GM18517 (cell line): Measurements from ENCODE around the gene KAZN.

Source experiments
- ATAC-seq: cut with Tn5 transposase; IDR thresholded peaks from one replicate; pipeline ENCODE4 v1.9.1; 2021; ENCODE audit warnings: mild to moderate bottlenecking, moderate library complexity; ENCODE audit not compliant: unreplicated experiment

KAZN gene

DNA sequence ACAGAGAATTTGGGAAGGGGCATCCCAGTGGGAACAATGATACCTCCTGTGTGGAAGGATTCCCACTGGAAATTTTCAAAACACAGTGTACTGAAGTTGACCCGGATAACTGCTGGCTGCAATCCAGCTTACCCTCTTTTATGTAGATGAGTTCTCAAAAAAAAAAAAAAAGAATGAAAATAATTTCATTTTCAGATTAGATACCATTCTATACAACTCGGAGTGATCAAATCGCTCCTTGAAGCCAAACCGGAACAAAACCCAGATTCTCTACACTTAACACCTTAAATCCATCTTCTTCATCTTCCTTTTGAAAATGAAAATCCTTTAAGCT lies 69.1 kb downstream of the KAZN start:
- ATAC-seq, result no peak

- no peak for ATAC-seq
Measured at GRCh38 chr1:14668538-14668937, 70.1 kb downstream of the KAZN start.

- no peak for ATAC-seq
Measured at GRCh38 chr1:14672005-14672404, 73.5 kb downstream of the KAZN start.

GRCh38 chr1:14674030-14674429 lies 75.5 kb downstream of the KAZN start:
- no peak for ATAC-seq

DNA sequence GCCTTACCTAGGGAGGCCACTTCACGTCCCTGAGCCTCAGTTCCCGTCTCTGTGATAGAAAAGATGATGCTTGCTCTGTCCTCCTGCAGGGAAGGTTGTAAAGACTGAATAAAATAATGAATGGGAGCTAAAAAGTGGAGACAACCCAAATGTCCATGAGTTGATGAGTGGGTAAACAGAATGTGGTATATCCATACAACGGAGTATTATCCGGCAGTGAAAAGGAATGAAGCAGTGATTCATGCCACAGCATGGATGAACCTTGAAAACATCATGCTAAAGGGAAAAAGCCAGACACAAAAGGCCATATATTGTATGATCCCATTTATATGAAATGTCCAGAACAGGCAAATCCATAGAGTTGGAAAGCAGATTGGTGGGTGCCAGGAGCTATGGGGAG lies 77.9 kb downstream of the KAZN start:
- no peak for ATAC-seq

DNA sequence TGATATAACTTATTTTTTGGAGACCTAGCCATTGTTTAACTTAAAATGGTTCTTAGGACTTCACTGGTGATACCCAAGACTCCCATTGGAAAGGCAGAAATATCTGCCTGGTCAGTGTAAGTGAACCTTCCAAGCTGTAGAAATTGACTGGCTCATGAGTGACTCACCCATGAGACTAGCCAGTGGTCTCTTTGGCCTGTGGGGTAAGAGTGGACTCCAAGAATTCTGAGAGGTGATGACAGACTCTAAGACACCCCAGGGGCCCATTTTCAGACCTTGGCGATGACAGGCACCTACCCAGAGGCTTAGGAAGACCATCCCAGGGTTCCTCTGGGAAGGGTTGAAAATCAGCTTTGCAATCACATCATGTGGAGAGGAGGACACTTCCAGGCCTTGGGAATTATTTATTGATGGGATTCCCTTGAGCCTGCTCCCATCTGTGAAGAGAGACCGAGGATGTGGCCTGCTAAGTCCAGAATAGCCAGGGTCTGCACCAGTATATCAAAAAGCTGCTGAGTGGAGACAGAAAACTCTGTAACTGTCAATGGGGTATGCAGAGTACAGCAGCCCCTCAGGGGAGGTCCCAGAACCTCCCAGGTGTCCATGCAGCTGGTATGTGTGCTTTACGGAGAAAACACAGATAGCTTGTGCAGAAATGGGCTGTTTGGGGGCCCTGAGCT lies 78.9 kb downstream of the KAZN start:
- ATAC-seq, result no peak

DNA sequence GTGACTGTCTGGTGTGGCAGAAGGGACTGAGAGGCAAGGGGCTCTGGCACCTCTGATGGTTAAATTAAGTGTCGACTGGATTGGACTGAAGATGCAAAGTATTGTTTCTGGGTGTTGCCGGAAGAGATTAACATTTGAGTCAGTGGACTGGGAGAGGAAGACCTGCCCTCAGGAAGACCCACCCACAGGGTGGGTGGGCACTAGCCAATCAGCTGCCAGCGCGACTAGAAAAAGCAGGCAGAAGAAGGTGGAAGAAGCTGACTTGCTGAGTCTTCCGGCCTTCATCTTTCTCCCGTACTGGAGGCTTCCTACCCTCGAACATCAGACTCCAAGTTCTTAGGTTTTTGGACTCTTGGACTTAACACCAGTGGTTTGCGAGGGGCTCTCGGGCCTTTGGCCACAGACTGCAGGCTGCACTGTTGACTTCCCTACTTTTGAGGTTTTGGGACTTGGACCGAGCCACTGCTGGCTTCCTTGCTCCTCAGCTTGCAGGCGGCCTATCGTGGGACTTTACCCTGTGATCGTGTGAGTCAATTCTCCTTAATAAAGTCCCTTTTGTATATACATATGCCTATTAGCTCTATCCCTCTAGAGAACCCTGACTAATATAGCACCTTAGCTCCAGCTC lies 79.6 kb downstream of the KAZN start:
- no peak for ATAC-seq

GRCh38 chr1:14679027-14679688 lies 80.7 kb downstream of the KAZN start:
- no peak for ATAC-seq

DNA sequence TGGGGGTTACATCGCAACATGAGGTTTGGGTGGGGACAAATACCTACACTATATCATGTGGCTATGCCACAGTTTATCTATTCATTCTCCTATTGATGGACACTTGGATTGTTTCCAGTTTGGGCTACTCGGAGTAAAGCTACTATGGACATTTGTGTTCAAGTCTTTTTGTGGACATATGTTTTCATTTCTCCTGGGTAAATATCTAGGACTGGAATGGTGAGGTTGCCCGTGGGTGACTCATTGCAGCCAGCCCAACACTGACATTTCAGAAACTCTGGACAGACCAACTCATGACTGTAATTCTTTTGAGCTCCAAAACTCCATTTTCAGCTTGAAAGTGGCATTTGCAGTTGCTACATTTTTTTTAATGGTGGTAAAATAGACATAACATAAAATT lies 82.7 kb downstream of the KAZN start:
- no peak for ATAC-seq

DNA sequence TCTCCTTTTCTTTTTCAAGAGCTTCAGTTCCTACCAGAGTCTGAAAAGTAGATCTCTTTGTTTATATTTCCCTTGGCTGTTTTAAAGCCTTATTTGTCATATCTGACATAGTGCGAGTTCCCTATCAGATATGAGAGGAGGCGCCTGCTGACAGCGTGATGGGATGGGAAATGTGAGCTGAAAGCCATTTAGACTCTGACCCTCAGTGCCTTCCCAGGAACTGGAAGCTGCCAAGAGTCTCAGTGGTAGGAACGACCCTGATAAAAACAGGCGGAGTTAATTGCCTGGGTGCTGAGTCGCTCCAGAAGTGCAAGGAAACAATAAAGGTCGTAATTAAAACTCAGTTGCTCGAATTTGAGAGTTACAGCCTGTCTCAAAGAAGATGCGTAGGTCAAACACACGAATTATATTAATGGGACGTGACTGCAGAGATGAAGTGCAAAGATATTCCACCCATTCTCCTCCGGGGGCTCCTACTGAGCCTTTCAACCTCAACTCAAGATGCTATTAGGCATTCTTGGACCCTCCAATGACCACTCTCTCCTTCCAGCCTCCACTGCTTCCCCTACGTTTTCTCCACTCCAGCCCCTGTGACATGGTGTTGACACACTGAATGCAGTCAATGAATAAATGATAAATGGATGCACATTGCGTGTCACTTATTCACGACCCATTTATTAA lies 84.6 kb downstream of the KAZN start:
- ATAC-seq, result no peak

GRCh38 chr1:14685078-14685477 lies 86.6 kb downstream of the KAZN start:
- ATAC-seq, result no peak

DNA sequence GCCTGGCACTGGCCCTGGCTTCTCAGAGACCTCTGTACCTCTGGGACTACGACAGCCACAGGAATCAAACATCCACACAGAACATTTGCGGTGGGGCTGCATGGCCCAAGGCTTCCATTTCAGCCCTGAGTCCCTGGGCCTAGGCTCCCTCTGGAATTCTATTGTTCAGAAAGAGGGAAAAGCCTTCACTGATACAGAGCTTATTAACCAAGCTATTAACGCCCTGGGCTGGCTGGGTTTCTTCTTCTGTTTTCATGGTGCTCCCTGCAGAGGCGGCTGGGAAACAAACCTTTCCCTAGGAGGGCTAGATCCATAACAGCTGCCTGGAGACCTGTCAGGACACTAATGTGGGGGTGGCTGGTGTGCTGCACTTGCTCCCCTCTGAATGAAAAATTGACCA lies 88.2 kb downstream of the KAZN start:
- ATAC-seq, result no peak

- no peak for ATAC-seq
Measured at GRCh38 chr1:14687147-14687546, 88.7 kb downstream of the KAZN start.

- no peak for ATAC-seq
Measured at GRCh38 chr1:14689996-14690615, 91.6 kb downstream of the KAZN start.

GRCh38 chr1:14693949-14694348 lies 95.5 kb downstream of the KAZN start:
- ATAC-seq, result no peak

- no peak for ATAC-seq
Measured at GRCh38 chr1:14694589-14694988, 96.1 kb downstream of the KAZN start.

GRCh38 chr1:14696761-14697160 lies 98.3 kb downstream of the KAZN start:
- ATAC-seq, result no peak

DNA sequence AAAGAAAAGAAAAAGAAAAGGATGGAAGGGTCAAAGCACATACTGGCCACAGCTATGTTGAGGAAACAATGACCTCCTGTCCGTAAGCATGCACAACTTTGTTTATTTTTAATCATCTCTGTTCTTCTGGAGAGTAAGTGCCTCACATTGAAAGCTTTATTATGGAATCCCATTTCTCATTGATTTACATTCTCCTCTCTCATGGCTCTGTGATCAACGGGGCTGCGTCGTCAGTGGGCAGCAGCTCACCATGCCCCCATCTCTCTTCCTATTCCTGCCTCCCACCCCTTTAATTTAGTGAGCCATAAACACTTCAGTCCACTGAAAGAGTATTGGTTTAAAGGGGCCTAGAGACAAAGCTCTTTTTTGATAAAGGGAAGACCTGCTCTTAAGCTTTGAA lies 98.9 kb downstream of the KAZN start:
- no peak for ATAC-seq

- no peak for ATAC-seq
Measured at GRCh38 chr1:14698314-14698713, 99.8 kb downstream of the KAZN start.

- no peak for ATAC-seq
Measured at GRCh38 chr1:14699620-14700019, 101.1 kb downstream of the KAZN start.

- no peak for ATAC-seq
Measured at GRCh38 chr1:14704846-14705245, 106.4 kb downstream of the KAZN start.

DNA sequence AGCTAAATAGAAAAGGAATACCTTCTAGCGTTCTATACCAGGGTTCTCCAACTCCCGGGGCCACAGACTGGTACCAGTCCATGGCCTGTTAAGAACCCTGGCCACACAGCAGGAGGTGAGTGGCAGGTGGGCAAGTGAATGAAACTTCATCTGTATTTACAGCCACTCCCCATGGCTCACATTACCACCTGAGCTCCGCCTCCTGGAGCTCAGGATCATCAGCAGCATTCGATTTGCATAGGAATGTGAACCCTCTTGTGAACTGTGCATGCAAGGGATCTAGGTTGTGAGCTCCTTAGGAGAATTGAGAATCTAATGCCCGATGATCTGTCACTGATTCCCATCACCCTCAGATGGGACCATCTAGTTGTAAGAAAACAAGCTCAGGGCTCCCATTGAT lies 107.3 kb downstream of the KAZN start:
- no peak for ATAC-seq
